TTC549 (cell line): ENCODE results near the gene CAPZA2.

Source experiments
- FAIRE-seq: peaks from 2 replicates; lab custom pipeline; 2012; peaks lifted over from hg19 to GRCh38; lab: Jason Lieb, UNC

The CAPZA2 gene

GRCh38 chr7:116862951-116863670 lies 724 bp downstream of the CAPZA2 start:
- no peak for FAIRE-seq

- FAIRE-seq = no peak
Measured at GRCh38 chr7:116863936-116864500, 1.6 kb downstream of the CAPZA2 start.

GRCh38 chr7:116871061-116871700 lies 8.8 kb downstream of the CAPZA2 start:
- FAIRE-seq = no peak

GRCh38 chr7:116872026-116872425 lies 9.6 kb downstream of the CAPZA2 start:
- FAIRE-seq = no peak

GRCh38 chr7:116873619-116874018 lies 11.2 kb downstream of the CAPZA2 start:
- no peak for FAIRE-seq

- no peak for FAIRE-seq
Measured at GRCh38 chr7:116876664-116877442, 14.5 kb downstream of the CAPZA2 start.

- FAIRE-seq = no peak
Measured at GRCh38 chr7:116877443-116878217, 15.2 kb downstream of the CAPZA2 start.

- FAIRE-seq = no peak
Measured at GRCh38 chr7:116884691-116885090, 22.3 kb downstream of the CAPZA2 start.

GRCh38 chr7:116885724-116886123 lies 23.3 kb downstream of the CAPZA2 start:
- FAIRE-seq = no peak

- no peak for FAIRE-seq
Measured at GRCh38 chr7:116886543-116887156, 24.3 kb downstream of the CAPZA2 start.

- no peak for FAIRE-seq
Measured at GRCh38 chr7:116888895-116889294, 26.5 kb downstream of the CAPZA2 start.

- no peak for FAIRE-seq
Measured at GRCh38 chr7:116895849-116896248, 33.5 kb downstream of the CAPZA2 start.

- no peak for FAIRE-seq
Measured at GRCh38 chr7:116897661-116898060, 35.3 kb downstream of the CAPZA2 start.

GRCh38 chr7:116899308-116899707 lies 36.9 kb downstream of the CAPZA2 start:
- FAIRE-seq = no peak

- FAIRE-seq = no peak
Measured at GRCh38 chr7:116901143-116901542, 38.8 kb downstream of the CAPZA2 start.

- no peak for FAIRE-seq
Measured at GRCh38 chr7:116902867-116903266, 40.5 kb downstream of the CAPZA2 start.

- FAIRE-seq = no peak
Measured at GRCh38 chr7:116906391-116906790, 44.0 kb downstream of the CAPZA2 start.

GRCh38 chr7:116910383-116910782 lies 48.0 kb downstream of the CAPZA2 start:
- FAIRE-seq = no peak

- no peak for FAIRE-seq
Measured at GRCh38 chr7:116911801-116912200, 49.4 kb downstream of the CAPZA2 start.

GRCh38 chr7:116912269-116912909 lies 50.0 kb downstream of the CAPZA2 start:
- FAIRE-seq = no peak

GRCh38 chr7:116918704-116919103 lies 56.3 kb downstream of the CAPZA2 start:
- no peak for FAIRE-seq
